Right kidney (tissue), 9 donors: ENCODE results near the gene MCM10.
"Not testable (repeated sequence)": the region's sequence is repeated elsewhere in the genome, so short reads cannot be mapped to it uniquely, and the experiment has no call there.

ENCODE experiments used
- DNase-seq: peaks from one replicate; pipeline ENCODE4 v3.0.0-alpha.2; 2016
- long read RNA-seq, 8 donors: transcript quantifications; one replicate each; lab custom pipeline, GENCODE V29; 2026

MCM10 gene
- long read RNA-seq, donor 1, full-length matches to known transcripts = 2 of 2 reads
- long read RNA-seq, donor 1, partial matches to known transcripts = 0 of 2 reads
- long read RNA-seq, donor 1, other reads (novel, unspliced or antisense) = 0 of 2 reads
- long read RNA-seq, donor 2 = 0 reads
- long read RNA-seq, donor 3 = 0 reads
- long read RNA-seq, donor 4 = 0 reads
- long read RNA-seq, donor 5 = 0 reads
- long read RNA-seq, donor 6, partial matches to known transcripts = 0 of 1 reads
- long read RNA-seq, donor 6, other reads (novel, unspliced or antisense) = 0 of 1 reads
- long read RNA-seq, donor 7 = 0 reads
- long read RNA-seq, donor 8 = 0 reads

GRCh38 chr10:13160934-13161856 is at the start of gene MCM10:
TSS of gene MCM10 (plus strand) at chr10:13161558. CDS start at chr10:13164203, 2,645 bp downstream.
- peak; percentile 85 for DNase-seq

- DNase-seq = no peak
Measured at GRCh38 chr10:13113544-13113943, 47.8 kb upstream of the MCM10 start.

GRCh38 chr10:13115832-13116803 is 45.2 kb upstream of the MCM10 start:
- no peak for DNase-seq

GRCh38 chr10:13117841-13118783 is 43.2 kb upstream of the MCM10 start:
- DNase-seq = no peak

- DNase-seq = no peak
Measured at GRCh38 chr10:13118784-13119410, 42.5 kb upstream of the MCM10 start.

GRCh38 chr10:13120786-13121499 is 40.4 kb upstream of the MCM10 start:
- DNase-seq = no peak

GRCh38 chr10:13121500-13121854 is 39.9 kb upstream of the MCM10 start:
- no peak for DNase-seq

GRCh38 chr10:13136651-13137050 is 24.7 kb upstream of the MCM10 start:
- no peak for DNase-seq

GRCh38 chr10:13139150-13139549 is 22.2 kb upstream of the MCM10 start:
- DNase-seq = no peak

- DNase-seq = no peak
Measured at GRCh38 chr10:13139676-13140075, 21.7 kb upstream of the MCM10 start.

- DNase-seq = no peak
Measured at GRCh38 chr10:13140627-13141190, 20.6 kb upstream of the MCM10 start.

GRCh38 chr10:13143766-13144165 is 17.6 kb upstream of the MCM10 start:
- no peak for DNase-seq

GRCh38 chr10:13144814-13145213 is 16.5 kb upstream of the MCM10 start:
- no peak for DNase-seq

GRCh38 chr10:13146379-13146778 is 15.0 kb upstream of the MCM10 start:
- no peak for DNase-seq

- no peak for DNase-seq
Measured at GRCh38 chr10:13147161-13147560, 14.2 kb upstream of the MCM10 start.

GRCh38 chr10:13152296-13152695 is 9.1 kb upstream of the MCM10 start:
- no peak for DNase-seq

GRCh38 chr10:13155860-13156259 is 5.5 kb upstream of the MCM10 start:
- DNase-seq = not testable (repeated sequence)

GRCh38 chr10:13158401-13158800 is 3.0 kb upstream of the MCM10 start:
- DNase-seq = peak; percentile 24

- no peak for DNase-seq
Measured at GRCh38 chr10:13161857-13162271, 506 bp downstream of the MCM10 start.

- DNase-seq = no peak
Measured at GRCh38 chr10:13163859-13164258, 2.5 kb downstream of the MCM10 start.
